GM21619 (cell line): Measurements from ENCODE around the gene B3GNT3.

Experiments
- ATAC-seq: cut with Tn5 transposase; IDR thresholded peaks from one replicate; pipeline ENCODE4 v1.9.1; 2021; ENCODE audit not compliant: unreplicated experiment

The B3GNT3 gene, protein sequence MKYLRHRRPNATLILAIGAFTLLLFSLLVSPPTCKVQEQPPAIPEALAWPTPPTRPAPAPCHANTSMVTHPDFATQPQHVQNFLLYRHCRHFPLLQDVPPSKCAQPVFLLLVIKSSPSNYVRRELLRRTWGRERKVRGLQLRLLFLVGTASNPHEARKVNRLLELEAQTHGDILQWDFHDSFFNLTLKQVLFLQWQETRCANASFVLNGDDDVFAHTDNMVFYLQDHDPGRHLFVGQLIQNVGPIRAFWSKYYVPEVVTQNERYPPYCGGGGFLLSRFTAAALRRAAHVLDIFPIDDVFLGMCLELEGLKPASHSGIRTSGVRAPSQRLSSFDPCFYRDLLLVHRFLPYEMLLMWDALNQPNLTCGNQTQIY

DNA sequence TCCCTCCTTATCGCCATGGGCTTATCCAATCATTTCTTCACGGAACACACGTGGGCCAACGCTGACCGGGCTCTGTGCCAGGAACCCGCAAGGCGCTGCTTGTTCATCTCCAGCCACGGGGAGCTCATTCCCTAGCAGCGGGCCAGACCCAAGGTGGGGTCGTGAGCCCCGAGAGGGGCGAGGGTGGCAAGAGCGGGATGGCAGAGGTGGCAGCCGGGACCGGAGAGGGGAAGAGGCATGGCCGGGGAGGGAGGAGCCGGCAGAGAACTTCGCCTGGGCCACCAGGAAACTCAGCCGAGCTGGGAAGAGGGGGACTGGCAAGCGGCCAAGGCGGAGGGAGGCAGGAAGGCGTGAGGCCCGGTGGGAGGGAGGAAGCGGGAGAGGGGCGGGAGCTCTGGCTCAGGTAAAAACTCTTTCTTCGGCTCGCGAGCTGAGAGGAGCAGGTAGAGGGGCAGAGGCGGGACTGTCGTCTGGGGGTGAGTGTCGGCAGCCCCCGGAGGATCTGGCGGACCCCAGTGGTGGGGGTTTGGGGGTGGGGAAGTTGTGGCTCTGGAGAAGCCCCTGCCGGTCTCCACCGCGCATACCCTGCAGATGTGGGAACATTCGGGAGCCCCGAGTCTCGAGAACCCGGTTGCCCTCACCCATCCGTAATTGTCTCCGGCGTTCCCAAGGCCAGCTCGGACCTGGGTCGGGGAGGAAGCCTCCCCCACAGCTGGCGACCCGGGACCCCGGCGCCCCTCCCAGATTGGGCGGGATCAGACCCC is at the start of gene B3GNT3:
B3GNT3 (plus strand) TSS at position 408 of the 764 bp plus-strand sequence. CDS start 12,670 bp downstream, outside the sequence.
- ATAC-seq: no peak

DNA sequence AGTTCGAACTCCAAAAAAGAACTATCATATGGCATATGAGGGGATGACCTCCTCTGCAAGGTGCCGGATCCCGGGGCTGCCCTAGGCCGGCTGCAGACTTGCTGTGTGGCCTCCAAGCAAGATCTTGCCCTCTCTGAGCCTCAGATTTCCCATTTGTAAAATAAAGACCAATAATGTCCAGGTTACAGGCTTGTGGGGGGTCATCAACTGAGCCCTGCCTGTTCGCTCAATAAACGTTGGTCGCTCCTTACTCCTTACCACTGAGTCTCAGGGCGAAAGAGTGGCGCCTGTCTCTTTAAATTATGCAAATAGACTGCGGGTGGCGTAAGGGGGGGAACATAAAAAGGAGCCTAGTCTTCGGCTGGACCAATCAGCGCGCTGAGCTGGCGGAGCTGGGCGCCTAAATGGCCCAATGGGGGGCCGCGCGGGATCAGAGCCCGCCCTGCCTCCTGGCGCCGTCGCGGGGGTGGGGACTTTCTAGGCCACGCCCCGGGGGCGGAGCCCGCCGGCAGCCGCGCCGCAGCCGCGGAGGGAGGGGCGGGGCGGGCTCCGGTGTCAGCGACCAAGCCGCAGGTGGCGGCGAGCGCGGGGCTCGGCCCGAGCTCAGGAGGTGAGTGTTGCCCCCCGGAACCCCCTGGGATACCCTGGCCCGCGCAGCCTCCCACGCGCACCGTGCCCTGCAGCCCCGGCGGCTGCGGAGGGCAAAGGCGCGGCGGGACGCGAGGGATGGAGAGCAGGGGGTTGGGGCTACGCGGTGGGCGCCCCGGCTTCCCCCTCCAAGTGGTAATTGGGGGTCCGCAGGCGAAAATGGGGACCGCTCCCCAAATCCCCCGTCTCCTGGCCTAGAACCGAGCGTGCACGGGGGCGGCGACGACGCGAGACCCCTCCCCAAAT is 47.5 kb upstream of the B3GNT3 start:
- ATAC-seq: peak; percentile 58

DNA sequence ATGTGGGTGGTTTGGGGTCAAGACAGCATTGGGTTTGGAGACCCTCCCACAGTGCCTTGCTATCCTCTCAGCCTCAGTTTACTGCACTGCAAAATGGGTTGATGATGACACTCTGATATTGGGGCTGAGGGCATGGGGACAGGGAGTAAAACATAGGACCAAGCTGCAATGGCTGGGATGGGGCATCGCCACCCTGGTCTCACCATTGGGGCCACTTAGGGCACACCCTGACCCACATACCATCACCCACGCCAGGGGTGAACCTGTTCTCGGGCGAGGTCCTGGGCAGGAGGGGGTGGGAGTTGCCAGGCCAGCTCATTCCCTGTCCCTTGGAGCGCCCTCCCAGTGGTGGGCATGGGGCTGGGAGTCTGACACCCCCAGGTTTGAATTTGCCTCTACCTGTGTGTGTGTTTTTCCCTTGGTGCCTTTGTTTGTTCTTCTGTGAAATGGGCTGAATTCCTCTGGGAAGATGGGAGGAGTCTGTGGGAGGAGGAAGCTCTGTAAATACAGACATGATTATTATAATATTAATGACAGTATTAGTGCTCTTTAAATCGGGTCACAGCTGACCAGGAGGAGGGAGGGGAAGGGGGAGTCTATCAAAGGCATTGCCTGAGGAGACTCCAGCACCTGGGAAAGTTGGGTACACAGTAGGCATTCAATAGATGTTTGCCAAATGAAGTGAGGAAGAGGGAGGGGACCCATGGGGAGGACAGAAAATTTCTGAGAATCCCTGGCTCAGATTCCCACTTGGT is 45.9 kb upstream of the B3GNT3 start:
- no peak for ATAC-seq

DNA sequence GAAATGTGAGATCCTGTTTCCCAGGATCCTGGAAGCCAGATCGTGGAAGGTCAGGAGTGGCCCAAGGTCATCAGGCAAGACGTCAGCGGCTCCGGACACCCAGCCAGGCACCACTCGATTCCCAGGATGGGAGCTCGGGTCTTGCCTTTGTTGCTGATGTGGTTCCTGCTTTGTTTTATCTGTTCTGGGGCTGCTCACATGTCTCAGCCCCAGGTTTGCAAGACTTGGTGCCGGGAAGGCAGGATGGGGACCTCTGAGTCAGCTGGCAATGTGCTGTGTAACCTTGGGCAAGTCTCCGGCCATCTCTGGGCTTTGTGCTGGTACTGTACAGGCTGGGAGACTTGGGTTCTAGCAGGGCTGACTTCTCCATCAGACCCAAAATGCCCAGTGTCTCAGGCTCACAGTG is 45.0 kb upstream of the B3GNT3 start:
- ATAC-seq: no peak

DNA sequence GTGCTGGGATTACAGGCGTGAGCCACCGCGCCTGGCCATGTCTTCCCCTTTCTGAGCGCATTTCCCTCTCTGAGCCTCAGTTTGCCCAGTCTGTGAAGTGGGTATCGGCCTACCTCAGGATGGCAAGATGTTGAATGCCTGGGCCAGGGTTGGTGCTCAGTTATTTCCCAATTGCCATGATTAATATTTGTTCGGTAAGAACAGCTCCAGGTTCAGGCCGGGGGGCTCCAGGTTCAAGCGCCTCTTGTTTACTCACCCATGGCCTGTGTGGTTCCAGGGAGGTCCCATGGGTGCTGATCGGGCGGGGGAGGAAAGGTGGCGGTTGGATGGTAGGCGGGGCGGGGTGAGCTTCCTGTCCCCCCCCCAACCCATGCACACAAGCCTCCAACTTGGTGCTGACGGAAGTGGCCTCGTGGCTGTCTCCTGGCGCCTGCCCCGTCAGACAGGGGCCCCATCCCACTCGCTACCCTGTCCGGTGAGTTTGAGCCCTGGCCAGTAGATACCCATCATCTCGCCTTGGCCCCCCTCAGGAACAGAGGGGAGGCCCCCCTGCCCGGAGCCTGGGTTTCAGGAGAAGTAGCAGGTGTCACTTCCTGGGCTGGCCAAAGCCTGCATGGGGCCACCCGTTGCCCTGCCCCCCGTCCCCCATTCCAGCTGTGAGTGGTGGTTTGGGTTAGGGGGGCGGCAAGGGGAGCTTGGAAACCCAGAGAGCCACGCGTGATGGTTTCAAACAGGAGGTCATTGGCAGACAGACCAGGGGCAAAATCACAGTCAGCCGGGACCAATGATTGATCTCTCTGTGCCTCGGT is 43.6 kb upstream of the B3GNT3 start, which contains the start of gene FCHO1:
FCHO1 (plus strand) TSS at position 375 of the 809 bp plus-strand sequence. CDS start 3,688 bp downstream, outside the sequence.
- ATAC-seq: no peak

DNA sequence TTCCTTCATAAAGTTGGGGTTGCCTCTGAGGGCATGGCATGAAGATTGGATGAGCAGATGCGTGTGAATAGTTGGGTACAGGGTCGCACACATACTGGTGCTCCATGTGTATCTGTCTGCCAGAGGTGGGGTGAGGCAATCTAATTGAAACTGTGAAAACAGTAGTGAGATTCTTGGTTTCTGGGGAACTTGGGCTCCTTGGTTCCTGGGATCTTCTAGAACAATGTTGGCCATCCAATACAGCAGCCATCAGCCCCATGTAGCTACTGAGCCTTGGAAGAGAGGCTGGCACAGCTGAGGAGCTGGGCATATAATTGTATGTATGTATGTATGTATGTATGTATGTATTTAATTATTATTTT is 43.0 kb upstream of the B3GNT3 start:
- no peak for ATAC-seq

DNA sequence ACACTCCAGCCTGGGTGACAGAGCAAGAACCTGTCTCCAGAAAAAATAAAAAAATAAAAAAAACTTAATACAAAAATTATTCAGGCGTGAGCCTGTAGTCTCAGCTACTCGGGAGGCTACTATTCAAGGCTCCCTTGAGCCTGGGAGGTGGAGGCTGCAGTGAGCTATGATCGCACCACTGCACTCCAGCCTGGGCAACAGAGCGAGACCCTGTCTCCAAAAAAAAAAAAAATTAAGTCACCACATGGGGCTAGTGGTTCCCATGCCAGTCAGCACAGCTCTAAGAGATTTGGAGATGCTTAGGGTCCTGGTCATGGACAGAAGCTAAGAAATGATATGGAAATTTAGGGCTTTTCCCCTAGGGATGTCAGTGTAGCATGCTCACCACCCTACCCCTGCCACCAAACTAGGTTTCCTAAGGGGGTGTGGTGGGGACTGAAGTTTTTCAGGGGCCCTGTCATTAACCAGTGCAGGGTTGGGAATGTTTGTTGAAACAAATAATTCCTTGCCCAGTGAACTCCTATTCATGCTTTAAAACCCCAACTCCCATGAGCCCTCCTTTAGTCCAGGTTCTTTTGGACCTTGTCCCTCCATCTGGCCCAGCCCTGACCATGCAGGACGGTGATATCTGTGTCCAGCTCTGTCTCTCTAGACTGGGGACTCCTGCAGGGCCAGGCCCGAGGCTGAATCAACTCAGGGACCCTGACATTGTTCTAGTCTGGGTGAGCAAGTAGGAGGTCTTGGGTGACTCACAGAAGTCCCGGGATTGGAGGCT is 41.9 kb upstream of the B3GNT3 start:
- no peak for ATAC-seq

DNA sequence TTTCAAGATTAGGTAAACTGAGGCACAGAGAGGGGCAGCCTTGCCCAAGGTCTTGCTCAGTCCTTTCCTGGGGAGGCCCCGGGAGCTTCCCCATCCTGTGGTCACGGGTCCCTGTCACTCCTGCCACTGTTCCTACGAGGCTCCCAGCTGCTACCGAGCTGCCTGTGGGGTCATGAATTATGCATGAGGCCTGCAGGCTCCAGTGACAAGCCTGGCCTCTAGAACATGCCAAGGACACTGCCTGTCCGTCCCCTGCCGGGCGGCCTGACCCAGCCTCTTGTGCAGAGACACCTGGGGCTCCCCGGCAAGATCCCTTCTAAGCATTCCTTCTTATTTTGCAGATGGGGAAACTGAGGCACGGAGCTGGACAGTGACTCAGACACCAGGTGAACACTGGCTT is 41.0 kb upstream of the B3GNT3 start:
- no peak for ATAC-seq

DNA sequence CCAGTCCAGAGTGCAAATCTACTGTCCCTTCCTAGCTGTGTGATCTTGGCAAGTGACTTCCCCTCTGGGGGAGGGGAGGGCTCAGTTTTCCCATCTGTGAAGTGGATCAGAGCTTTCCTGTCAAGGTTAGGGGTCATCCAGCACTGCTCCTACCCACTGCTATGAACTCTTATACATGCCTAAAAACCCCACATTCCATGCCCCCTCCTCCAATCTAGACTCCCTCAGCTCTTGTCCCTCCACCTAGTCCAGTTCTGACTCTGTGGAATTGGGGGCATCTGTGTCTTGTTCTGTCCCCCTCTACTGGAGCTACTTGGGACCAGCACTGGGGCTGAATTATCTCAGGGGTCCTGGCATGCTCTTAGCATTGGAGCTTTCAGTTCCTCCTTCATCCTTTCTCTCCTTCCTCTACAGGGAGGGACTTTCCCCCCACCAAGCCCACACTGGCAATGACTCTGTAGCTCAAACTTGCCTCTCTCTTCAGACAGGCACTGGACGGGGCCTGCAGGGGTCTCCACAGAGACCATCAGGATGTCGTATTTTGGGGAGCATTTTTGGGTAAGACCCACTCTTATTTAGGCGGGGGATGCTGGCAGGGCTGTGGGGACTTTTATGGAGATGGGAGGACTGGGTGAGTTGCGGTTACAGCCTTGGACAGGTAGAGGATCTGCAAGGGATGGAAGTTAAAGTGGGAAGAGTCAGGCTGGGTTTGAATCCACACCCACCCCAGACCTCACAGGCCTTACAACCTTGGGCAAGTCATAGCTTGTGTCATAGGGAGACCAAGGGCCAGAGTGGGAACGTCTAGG is 40.1 kb upstream of the B3GNT3 start:
- peak; percentile 44 for ATAC-seq

DNA sequence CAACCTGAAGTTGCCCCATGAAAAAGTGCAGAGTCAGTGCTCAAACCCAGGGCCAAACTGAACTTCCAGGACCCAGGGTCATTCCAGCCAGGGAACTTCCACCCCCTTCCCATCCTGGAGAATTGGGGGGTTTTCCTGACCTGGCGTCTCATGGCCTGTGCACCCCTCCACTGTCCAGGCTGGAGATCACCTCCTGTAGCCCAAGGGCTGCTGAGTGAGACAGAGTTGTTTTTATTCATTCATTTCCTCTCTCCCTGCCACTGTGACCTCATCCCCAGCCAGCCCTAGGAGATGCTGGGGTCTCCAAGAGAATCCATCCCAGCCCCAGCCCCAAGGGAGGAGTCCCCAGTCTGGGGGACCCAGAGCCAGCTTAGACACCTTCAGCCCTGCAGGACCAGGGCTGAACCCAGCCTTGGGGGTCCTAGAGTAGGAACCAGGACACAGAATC is 39.5 kb upstream of the B3GNT3 start:
- ATAC-seq: no peak

DNA sequence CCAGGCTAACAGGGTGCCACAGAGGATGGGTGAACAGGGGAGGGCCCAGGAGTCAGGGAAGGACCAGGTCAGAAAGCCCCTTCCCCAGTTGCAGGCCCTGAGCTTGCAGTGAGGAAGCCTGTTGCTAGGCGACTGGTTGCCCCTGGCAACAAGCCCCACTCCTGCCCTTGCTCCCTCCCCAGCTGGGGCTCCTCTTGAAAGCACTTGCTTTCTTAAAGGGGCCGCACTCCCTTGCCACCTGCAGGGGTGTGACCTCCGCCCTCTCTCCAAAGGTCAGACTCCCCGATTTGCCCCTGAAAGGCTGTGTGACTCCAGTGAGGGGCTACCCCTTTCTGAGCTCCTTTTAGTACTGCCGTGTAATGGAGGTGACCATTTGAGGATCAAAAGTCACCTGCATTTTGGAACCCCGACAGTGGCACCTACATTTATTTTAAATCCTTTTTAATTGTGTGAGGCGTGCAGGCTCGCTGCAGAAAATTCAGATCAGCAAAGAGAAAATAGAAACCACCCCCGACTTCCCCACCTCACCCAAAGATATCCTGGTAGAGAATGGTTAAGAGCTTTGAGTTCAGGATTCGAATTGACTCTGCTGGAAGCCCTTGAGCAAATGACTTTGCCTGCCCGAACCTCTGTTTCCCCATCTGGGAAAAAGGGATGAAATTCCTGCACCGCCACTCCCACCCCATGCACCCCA is 38.8 kb upstream of the B3GNT3 start:
- no peak for ATAC-seq

DNA sequence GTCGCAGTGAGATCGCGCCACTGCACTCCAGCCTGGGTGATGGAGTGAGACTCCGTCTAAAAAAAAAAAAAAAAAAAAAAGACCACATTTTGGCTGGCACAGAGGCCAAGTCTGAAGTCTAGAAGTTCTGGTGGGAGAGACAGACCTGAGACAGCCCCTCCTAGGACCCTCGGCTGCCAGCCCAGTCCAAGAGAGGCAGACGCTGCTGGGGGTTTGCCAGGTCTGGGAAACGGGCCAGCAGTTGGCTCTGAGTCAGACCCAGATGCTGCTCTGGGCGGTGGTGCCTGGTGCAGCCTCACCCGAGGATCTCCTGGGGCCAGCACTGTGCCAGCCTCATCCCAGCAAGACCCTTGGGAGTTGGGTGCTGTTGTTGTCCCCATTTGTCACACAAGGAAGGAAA is 37.8 kb upstream of the B3GNT3 start:
- no peak for ATAC-seq

DNA sequence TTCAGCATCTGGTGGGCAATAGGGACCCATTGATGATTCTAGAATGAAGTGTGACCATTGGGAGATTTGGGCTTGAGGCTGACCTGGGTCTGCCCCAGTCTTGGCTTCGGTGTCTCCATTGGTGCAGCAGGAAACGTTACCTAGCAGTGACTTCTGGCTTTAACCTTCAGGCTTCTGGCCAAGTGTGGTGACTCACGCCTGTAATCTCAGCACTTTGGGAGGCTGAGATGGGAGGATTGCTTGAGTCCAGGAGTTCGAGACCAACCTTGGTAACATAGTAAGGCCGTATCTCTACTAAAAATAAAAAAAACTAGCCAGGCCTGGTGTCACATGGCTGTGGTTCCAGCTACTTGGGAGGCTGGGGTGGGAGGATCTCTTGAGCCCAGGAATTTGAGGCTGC is 36.4 kb upstream of the B3GNT3 start:
- ATAC-seq: no peak

DNA sequence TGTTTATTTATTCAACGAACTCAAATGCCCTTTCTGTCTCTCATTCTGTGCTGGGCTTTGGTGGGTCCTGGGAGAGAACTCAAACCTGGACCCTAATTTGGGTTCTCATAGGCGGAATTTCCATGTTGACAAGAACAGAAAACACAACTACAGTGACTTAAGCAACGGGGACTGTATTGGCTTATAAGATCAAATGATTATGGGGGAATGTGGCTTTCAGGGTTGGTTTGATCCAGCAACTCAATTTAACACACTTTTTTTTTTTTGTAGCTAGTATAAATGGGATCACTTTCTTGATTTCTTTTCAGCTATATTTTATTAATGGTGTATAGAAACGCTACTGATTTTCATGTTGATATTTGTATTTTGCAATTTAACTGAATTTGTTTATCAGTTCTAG is 33.8 kb upstream of the B3GNT3 start:
- ATAC-seq: no peak

DNA sequence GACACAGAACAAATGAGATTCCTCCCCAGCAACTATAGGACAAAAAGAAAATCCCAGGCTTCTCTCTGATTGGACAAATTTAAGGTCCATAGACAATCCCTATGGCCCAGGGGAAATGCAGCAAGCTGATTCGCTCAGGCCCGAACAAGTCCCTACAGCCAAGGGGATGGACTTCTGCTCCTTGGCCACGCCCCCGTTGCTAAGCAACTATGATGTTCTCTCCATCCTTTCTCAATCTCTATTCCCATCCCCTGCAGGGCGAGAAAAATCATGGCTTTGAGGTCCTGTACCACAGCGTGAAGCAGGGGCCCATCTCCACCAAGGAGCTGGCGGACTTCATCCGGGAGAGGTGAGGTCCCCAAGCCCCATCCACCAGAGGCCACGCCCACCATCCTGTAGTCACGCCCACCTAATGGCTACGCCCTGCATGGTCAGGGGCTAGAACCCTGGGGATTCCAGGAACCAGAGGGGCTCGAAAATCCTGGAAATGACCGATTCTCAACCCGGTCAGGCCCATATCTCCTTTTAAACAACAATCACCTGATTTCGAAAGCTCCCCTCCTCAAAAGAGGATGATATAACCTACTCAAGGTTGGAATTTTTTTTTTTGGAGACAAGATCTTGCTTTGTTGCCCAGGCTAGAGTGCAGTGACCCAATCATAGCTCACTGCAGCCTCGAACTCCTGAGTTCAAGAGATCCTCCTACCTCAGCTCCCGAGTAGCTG is 32.3 kb upstream of the B3GNT3 start:
- ATAC-seq: no peak

DNA sequence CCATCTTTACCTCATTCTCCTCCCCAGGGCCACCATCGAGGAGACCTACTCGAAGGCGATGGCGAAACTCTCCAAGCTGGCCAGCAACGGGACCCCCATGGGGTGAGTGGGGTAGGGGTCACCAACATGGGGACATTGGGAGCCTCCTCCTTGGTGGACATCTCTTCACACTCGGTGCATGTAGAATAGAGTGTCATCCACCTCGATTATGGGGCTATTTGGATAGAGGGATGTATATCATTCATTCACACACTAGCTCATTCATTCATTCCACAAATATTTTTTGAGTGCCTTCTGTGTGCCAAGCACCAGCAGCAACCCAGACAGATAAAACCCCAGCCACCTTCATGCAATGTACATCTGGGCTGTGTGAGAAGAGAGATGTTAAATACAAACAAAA is 30.6 kb upstream of the B3GNT3 start:
- no peak for ATAC-seq

DNA sequence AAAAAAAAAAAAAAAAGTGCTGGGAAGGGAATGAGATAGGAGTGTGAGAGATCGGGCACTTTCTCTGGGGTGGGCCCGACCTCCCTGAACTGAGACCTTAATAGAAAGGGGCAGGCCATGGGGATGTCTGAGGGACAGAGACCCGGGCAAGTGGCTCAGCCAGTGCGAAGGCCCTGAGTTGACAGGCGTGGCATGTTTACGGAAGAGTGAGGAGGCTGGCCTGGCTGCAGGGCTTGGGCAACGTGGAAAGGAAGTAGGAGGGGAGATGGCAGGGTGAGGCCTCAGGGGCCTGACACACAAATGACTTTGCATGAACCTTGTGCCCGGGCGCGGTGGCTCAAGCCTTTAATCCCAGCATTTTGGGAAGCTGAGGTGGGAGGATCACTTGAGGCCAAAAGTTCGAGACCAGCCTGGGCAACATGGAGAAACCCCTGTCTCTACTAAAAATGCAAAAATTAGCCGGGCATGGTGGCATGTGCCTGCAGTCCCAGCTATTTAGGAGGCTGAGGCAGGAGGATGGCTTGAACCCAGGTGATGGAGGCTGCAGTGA is 29.8 kb upstream of the B3GNT3 start:
- ATAC-seq: no peak
